ENCODE data around the gene CECR2.
"Not testable (repeated sequence)": the region's sequence is repeated elsewhere in the genome, so short reads cannot be mapped to it uniquely, and the experiment has no call there.

The CECR2 gene

GRCh38 chr22:17403906-17404305 lies 34.6 kb downstream of the CECR2 start:
- no peak for TF ChIP-seq ZNF274 (IDR thresholded peaks at IDR 0.05; ENCODE audit: low read depth, low read length)
- no peak overlapping the region for H3K4me3 ChIP-seq (ENCODE audit: low read length)

- TF ChIP-seq ZNF274 (IDR thresholded peaks at IDR 0.05; ENCODE audit: low read depth, low read length): no peak
- no peak overlapping the region for H3K4me3 ChIP-seq (ENCODE audit: low read length)
These were observed 38.4 kb downstream of the CECR2 start for GRCh38 chr22:17407643-17408042.

GRCh38 chr22:17410576-17410975 lies 41.3 kb downstream of the CECR2 start:
- no peak overlapping the region for H3K4me3 ChIP-seq (ENCODE audit: low read length)
- no peak for TF ChIP-seq ZNF274 (IDR thresholded peaks at IDR 0.05; ENCODE audit: low read depth, low read length)

GRCh38 chr22:17411213-17411612 lies 42.0 kb downstream of the CECR2 start:
- H3K4me3 ChIP-seq (ENCODE audit: low read length): no peak overlapping the region
- TF ChIP-seq ZNF274 (IDR thresholded peaks at IDR 0.05; ENCODE audit: low read depth, low read length): no peak

- no peak overlapping the region for H3K4me3 ChIP-seq (ENCODE audit: low read length)
- no peak for TF ChIP-seq ZNF274 (IDR thresholded peaks at IDR 0.05; ENCODE audit: low read depth, low read length)
These were observed 43.0 kb downstream of the CECR2 start for GRCh38 chr22:17412232-17412631.

- TF ChIP-seq ZNF274 (IDR thresholded peaks at IDR 0.05; ENCODE audit: low read depth, low read length): no peak
- no peak overlapping the region for H3K4me3 ChIP-seq (ENCODE audit: low read length)
These were observed 49.6 kb downstream of the CECR2 start for GRCh38 chr22:17418890-17419324.

- no peak overlapping the region for H3K4me3 ChIP-seq (ENCODE audit: low read length)
- TF ChIP-seq ZNF274 (IDR thresholded peaks at IDR 0.05; ENCODE audit: low read depth, low read length): no peak
These were observed 50.1 kb downstream of the CECR2 start for GRCh38 chr22:17419348-17419747.

- no peak for TF ChIP-seq ZNF274 (IDR thresholded peaks at IDR 0.05; ENCODE audit: low read depth, low read length)
- no peak overlapping the region for H3K4me3 ChIP-seq (ENCODE audit: low read length)
These were observed 53.6 kb downstream of the CECR2 start for GRCh38 chr22:17422736-17423343.

GRCh38 chr22:17423616-17424015 lies 54.4 kb downstream of the CECR2 start:
- H3K4me3 ChIP-seq (ENCODE audit: low read length): no peak overlapping the region
- no peak for TF ChIP-seq ZNF274 (IDR thresholded peaks at IDR 0.05; ENCODE audit: low read depth, low read length)

- H3K4me3 ChIP-seq (ENCODE audit: low read length): not testable (repeated sequence)
These were observed 58.3 kb downstream of the CECR2 start for GRCh38 chr22:17427528-17427927.

- no peak overlapping the region for H3K4me3 ChIP-seq (ENCODE audit: low read length)
- TF ChIP-seq ZNF274 (IDR thresholded peaks at IDR 0.05; ENCODE audit: low read depth, low read length): no peak
These were observed 60.3 kb downstream of the CECR2 start for GRCh38 chr22:17429516-17429915.

GRCh38 chr22:17430412-17430811 lies 61.2 kb downstream of the CECR2 start:
- H3K4me3 ChIP-seq (ENCODE audit: low read length): no peak overlapping the region
- TF ChIP-seq ZNF274 (IDR thresholded peaks at IDR 0.05; ENCODE audit: low read depth, low read length): no peak

GRCh38 chr22:17431179-17431578 lies 61.9 kb downstream of the CECR2 start:
- H3K4me3 ChIP-seq (ENCODE audit: low read length): no peak overlapping the region
- no peak for TF ChIP-seq ZNF274 (IDR thresholded peaks at IDR 0.05; ENCODE audit: low read depth, low read length)

- no peak overlapping the region for H3K4me3 ChIP-seq (ENCODE audit: low read length)
- no peak for TF ChIP-seq ZNF274 (IDR thresholded peaks at IDR 0.05; ENCODE audit: low read depth, low read length)
These were observed 65.6 kb downstream of the CECR2 start for GRCh38 chr22:17434856-17435255.

- H3K4me3 ChIP-seq (ENCODE audit: low read length): no peak overlapping the region
- TF ChIP-seq ZNF274 (IDR thresholded peaks at IDR 0.05; ENCODE audit: low read depth, low read length): no peak
These were observed 66.1 kb downstream of the CECR2 start for GRCh38 chr22:17435375-17435774.

GRCh38 chr22:17436382-17436980 lies 67.2 kb downstream of the CECR2 start:
- TF ChIP-seq ZNF274 (IDR thresholded peaks at IDR 0.05; ENCODE audit: low read depth, low read length): no peak
- H3K4me3 ChIP-seq (ENCODE audit: low read length): no peak overlapping the region; the same call in 1 of the 2 replicates
